Body of pancreas (tissue), 4 donors: ENCODE results near the gene ANKRD11. TPM values are rescaled to one million over a fixed set of nuclear protein-coding genes. Genes with fewer than 3 reads are reported as not detected.
"Not testable (repeated sequence)": the region's sequence is repeated elsewhere in the genome, so short reads cannot be mapped to it uniquely, and the experiment has no call there.

Source experiments
- ATAC-seq: fragments of 150-250 bp; one replicate; pipeline ENCODE4 v1.9.1; 2016
- DNase-seq, 4 donors: peaks; one replicate each; pipeline ENCODE4 v3.0.0-alpha.2; 2019
- H3K27ac ChIP-seq, 4 donors: fragments of 200-600 bp; sonication (generic); 1 replicate in 3 of 4; 2 replicates in 1 of 4; pipeline versions ENCODE4 v1.5.1 to v1.6.1; 2016 to 2019; ENCODE audit warnings: mild to moderate bottlenecking in 1 of 4, mixed read lengths in 1 of 4, moderate library complexity in 1 of 4
- H3K27me3 ChIP-seq, 2 donors: fragments of 200-600 bp; sonication (generic); one replicate each; pipeline ENCODE4 v1.6.0; 2016; ENCODE audit warnings: mild to moderate bottlenecking in 1 of 2
- H3K36me3 ChIP-seq, 2 donors: fragments of 200-600 bp; sonication (generic); replicated peaks in 1 of 2; 2 replicates each; pipeline ENCODE4 v1.5.1; 2016; ENCODE audit warnings: low read depth in 2 of 2; ENCODE audit not compliant: insufficient read depth in 1 of 2
- H3K4me1 ChIP-seq: fragments of 200-600 bp; sonication (generic); one replicate; pipeline ENCODE4 v1.6.0; 2016
- H3K4me3 ChIP-seq, 2 donors: fragments of 200-600 bp; sonication (generic); 1 replicate in 1 of 2; 2 replicates in 1 of 2; pipeline ENCODE4 v1.5.1; 2016 to 2019
- H3K9me3 ChIP-seq, 3 donors: fragments of 200-600 bp; sonication (generic); 1 replicate in 2 of 3; 2 replicates in 1 of 3; pipeline ENCODE4 v1.5.1; 2016
- POLR2A ChIP-seq, 3 donors: fragments of 450-650 bp; IDR thresholded peaks; one replicate each; pipeline ENCODE4 v1.6.1; 2016; ENCODE audit warnings: antibody characterized with exemption in 3 of 3, mild to moderate bottlenecking in 2 of 3
- WGBS, 2 donors: methylation state at CpG; one replicate each; pipeline ENCODE4 v1.1.5; 2017; 5-methylcytosine and 5-hydroxymethylcytosine counted together
- intact Hi-C: fragments of 100-400 bp; cut with DNase I; formaldehyde crosslinking; loops from one replicate; pipeline ENCODE4 v1.15.1; 2023
- total RNA-seq, 2 donors: library from RNA; depleted of rRNA; stranded (reverse); fragments of >200 nt; gene quantifications; one replicate each; pipeline ENCODE4 v1.1.0, GENCODE V29; 2016
- TF ChIP-seq, protein P1 (sequence below), 7 experiments: fragments of 450-650 bp in 4 of 7; fragments of 200-600 bp in 3 of 7; sonication (generic) in 3 of 7; IDR thresholded peaks; one replicate each; pipeline ENCODE4 v1.5.1; 2016 to 2019; ENCODE audit warnings: antibody characterized with exemption in 7 of 7

Gene ANKRD11
- total RNA-seq, 2 donors from 2014 or later: 52.1 to 97.9 TPM

DNA sequence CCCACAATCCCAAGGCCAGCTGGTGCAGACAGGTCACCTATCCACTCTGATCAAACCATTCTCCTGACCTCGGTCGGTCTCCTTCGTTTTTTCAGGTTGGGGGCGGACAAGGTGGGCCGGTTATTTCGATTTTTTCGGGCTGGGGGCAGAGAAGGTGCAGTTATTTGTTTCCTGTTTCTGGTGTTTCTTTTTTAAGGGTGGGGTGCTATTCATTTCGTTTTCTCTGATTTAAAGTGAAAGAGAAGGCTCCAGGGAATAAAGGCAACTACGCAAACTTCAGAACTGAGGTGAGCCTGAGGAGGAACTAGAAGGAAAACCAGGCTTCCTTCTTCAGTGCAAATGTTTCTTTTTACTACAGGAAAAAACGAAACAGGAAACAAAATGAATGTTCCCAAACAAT lies 64.8 kb downstream of the ANKRD11 start:
- Histone ChIP-seq H3K27me3 (no peaks in the 10 kb centered on the region), H3K27ac (peak overlapping the region in 1 of 4 donors; percentile 14), H3K36me3 (no peaks in the 10 kb centered on the region), H3K9me3 (no peaks in the 10 kb centered on the region), H3K4me1 (peaks cover 35% of the 10 kb centered on the region), H3K4me3 (no peak overlapping the region)
- intact Hi-C loops: no loop called here
- TF ChIP-seq POLR2A (IDR thresholded peaks at IDR 0.05): no peak
- TF ChIP-seq, protein P1, sequence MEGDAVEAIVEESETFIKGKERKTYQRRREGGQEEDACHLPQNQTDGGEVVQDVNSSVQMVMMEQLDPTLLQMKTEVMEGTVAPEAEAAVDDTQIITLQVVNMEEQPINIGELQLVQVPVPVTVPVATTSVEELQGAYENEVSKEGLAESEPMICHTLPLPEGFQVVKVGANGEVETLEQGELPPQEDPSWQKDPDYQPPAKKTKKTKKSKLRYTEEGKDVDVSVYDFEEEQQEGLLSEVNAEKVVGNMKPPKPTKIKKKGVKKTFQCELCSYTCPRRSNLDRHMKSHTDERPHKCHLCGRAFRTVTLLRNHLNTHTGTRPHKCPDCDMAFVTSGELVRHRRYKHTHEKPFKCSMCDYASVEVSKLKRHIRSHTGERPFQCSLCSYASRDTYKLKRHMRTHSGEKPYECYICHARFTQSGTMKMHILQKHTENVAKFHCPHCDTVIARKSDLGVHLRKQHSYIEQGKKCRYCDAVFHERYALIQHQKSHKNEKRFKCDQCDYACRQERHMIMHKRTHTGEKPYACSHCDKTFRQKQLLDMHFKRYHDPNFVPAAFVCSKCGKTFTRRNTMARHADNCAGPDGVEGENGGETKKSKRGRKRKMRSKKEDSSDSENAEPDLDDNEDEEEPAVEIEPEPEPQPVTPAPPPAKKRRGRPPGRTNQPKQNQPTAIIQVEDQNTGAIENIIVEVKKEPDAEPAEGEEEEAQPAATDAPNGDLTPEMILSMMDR (IDR thresholded peaks at IDR 0.05): no peak
- 66 to 71% methylated on average over 10 of the region's 10 CpGs for WGBS, 2 donors
- ATAC-seq: no peak
- no peak for DNase-seq

DNA sequence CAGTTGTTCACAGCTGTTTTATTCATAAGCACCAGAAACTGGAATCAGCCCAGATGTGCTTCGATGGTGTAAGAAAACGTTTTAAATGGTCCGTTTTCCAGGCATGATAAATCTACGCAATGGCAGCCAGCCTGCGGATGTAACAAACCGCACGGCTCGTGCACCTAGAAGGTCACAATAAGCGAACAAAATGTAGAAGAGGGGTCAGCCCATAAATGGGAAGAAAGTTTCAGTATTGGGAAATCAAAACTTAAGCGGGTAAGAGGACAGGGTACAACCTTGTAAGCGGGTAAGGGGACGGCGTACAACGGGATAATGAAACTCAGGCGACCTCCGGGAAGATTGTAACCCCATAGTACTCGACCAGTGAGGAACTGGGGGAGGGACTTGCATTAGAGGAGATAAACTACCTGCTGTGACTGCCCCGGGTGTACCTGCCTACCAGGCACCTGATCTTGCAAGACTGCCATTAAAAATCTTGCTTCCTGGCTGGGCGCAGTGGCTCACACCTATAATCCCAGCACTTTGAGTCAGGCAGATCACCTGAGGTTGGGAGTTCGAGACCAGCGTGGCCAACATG lies 66.6 kb downstream of the ANKRD11 start:
- Histone ChIP-seq H3K4me1 (peaks cover 46% of the 10 kb centered on the region), H3K9me3 (no peaks in the 10 kb centered on the region), H3K27me3 (no peaks in the 10 kb centered on the region), H3K36me3 (no peaks in the 10 kb centered on the region), H3K27ac (no peak overlapping the region), H3K4me3 (no peak overlapping the region)
- TF ChIP-seq, protein P1 (IDR thresholded peaks at IDR 0.05): no peak
- no peak for TF ChIP-seq POLR2A (IDR thresholded peaks at IDR 0.05)
- intact Hi-C loops: no loop called here
- DNase-seq (no peak), ATAC-seq (no peak)
- WGBS, 2 donors: 80 to 88% methylated on average over 21 of the region's 21 CpGs

DNA sequence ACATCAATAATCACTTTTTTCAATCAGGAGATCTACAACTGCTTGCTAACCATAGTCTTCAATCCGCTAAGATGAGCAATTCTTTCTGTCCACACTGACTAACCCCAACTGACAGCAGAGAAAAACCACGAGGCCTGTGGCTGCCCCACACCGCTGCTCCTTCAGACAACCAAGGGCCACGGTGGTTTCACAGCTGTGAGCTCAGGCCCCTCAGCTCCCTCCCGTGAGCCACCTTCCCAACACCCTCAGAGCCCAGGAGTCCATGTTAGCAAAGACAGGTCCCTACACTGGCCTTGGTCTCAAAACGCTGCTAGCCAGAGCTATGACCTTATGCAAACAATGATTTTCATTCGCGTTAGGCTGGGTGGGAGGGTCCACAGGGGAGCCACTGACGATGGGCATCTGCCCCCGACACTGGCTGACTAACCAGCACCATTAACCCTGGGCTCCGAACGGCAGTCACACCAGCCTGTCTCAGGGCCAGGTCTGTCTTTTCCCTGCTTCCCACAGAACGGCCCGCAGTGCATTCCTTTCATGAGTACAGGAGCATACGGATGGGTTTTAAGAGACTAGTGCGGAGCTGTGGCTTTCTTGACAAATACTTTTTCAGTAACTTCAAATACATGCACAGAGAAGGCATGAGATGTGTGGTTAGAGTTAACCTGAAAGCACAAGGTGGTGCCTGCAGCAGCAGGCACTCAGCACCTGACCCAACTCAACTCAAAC lies 67.3 kb downstream of the ANKRD11 start:
- Histone ChIP-seq H3K36me3 (no peaks in the 10 kb centered on the region), H3K4me3 (no peak overlapping the region), H3K4me1 (peaks cover 46% of the 10 kb centered on the region), H3K9me3 (no peaks in the 10 kb centered on the region), H3K27ac (peak overlapping the region in 3 of 4 donors; percentile 15 to 42 (median 41)), H3K27me3 (no peaks in the 10 kb centered on the region)
- TF ChIP-seq, protein P1 (IDR thresholded peaks at IDR 0.05): no peak
- no peak for TF ChIP-seq POLR2A (IDR thresholded peaks at IDR 0.05)
- ATAC-seq: peak; percentile 28
- WGBS, 2 donors: 29 to 38% methylated on average over 16 of the region's 16 CpGs
- peak in 1 of 4 donors; percentile 37 for DNase-seq
- intact Hi-C loops: no loop called here

DNA sequence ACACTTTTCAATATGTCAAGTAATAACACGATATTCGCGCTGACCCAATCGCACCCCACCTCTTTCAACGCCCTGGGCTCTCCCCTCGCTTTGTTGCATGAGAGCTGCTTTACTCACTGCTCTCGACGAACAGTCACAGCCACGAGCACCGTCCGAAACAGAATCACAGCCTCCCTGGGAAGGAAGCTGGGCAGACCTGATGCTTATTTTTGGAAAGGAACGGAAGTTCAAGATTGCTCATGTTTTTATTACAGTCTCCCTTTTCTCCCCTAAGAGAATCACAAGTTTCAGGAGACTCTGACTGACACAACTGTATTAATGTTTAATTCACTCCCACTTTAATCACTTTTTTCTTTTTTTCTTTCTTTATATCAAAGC lies 67.8 kb downstream of the ANKRD11 start:
- intact Hi-C loops: no loop called here
- WGBS, 2 donors: 62 to 79% methylated on average over 12 of the region's 12 CpGs
- no peak for ATAC-seq

DNA sequence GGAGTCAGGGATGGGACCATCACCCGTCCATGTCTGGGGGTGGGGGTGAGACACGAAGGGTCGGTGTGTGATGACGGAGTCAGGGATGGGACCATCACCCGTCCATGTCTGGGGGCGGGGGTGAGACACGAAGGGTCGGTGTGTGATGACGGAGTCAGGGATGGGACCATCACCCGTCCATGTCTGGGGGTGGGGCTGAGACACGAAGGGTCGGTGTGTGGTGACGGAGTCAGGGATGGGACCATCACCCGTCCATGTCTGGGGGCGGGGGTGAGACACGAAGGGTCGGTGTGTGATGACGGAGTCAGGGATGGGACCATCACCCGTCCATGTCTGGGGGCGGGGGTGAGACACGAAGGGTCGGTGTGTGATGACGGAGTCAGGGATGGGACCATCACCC lies 69.1 kb downstream of the ANKRD11 start:
- H3K9me3 ChIP-seq, ATAC-seq, H3K27me3 ChIP-seq, DNase-seq, H3K4me3 ChIP-seq, intact Hi-C loops, H3K27ac ChIP-seq, H3K36me3 ChIP-seq: not testable (repeated sequence)
- no CpG with 5 or more reads among the region's 23 CpGs for WGBS, 2 donors
- peaks cover 60% of the 10 kb centered on the region for H3K4me1 ChIP-seq

More for the DNA sequence above, 67.8 kb downstream of the ANKRD11 start:
- Histone ChIP-seq H3K27ac (peak overlapping the region in 1 of 4 donors; percentile 41), H3K27me3 (no peaks in the 10 kb centered on the region), H3K36me3 (no peaks in the 10 kb centered on the region), H3K9me3 (no peaks in the 10 kb centered on the region), H3K4me1 (peaks cover 49% of the 10 kb centered on the region), H3K4me3 (no peak overlapping the region)
- DNase-seq: no peak
- no peak for TF ChIP-seq POLR2A (IDR thresholded peaks at IDR 0.05)
- TF ChIP-seq, protein P1 (IDR thresholded peaks at IDR 0.05): no peak
